ENCODE measurements around the gene IL27RA.

DNA sequence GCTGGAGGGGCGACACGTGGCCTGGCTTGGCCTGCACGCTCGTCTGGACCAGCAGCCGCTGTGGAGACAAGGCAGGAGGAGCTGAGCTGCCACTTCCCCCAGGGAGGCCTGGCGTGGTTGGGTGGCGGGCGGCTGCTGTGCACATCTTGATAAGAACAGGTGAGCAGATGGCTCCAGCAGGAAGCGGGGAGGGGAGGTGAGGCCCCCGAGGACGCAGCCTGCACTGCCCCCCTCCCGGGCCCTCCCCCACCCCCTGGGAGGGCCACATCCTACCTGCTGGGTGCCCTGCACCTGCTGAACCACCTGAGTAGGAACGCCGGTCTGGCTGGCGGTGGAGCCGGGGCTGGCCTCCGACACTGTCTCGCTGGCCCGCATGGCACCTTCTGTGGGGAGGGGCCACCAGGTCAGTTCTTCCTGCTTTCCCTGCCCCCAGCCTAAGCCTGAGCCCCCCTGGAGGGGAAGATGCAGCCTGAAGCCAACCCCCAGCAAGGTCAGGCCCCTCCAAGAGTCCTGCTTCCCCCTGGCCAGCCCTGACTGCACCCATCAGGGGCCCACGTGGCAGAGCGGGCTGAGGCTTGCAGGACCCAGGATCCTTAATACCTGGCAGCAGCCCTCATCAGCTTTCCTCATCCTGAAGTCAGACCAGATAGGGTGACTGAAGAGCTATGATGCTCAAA, 48.2 kb upstream of the IL27RA start:
- TF ChIP-seq, protein P1, sequence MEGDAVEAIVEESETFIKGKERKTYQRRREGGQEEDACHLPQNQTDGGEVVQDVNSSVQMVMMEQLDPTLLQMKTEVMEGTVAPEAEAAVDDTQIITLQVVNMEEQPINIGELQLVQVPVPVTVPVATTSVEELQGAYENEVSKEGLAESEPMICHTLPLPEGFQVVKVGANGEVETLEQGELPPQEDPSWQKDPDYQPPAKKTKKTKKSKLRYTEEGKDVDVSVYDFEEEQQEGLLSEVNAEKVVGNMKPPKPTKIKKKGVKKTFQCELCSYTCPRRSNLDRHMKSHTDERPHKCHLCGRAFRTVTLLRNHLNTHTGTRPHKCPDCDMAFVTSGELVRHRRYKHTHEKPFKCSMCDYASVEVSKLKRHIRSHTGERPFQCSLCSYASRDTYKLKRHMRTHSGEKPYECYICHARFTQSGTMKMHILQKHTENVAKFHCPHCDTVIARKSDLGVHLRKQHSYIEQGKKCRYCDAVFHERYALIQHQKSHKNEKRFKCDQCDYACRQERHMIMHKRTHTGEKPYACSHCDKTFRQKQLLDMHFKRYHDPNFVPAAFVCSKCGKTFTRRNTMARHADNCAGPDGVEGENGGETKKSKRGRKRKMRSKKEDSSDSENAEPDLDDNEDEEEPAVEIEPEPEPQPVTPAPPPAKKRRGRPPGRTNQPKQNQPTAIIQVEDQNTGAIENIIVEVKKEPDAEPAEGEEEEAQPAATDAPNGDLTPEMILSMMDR (IDR thresholded peaks at IDR 0.05), result no peak
- no peak for TF ChIP-seq POLR2A (IDR thresholded peaks at IDR 0.05)
